BJ (cell line): ENCODE measurements around the gene ASCL2. TPM values are rescaled to one million over a fixed set of nuclear protein-coding genes. Genes with fewer than 3 reads are reported as not detected.

Experiments
- CTCF ChIA-PET: fragments of 350-600 bp; formaldehyde crosslinking; extraction: SDS; loops from one replicate; lab custom pipeline; 2021; ENCODE audit warnings: antibody characterized with exemption, inconsistent platforms; lab: Yijun Ruan, JAX
- POLR2A ChIA-PET: fragments of 300-600 bp; sonication (Branson Sonifier 250); formaldehyde crosslinking; extraction: SDS; loops from one replicate; lab custom pipeline; 2021; ENCODE audit warnings: antibody characterized with exemption; lab: Charles Lee
- DNase-seq: peaks from one replicate; pipeline ENCODE4 v3.0.0-alpha.2; 2011; ENCODE audit warnings: low read depth
- H3K27me3 ChIP-seq: 2 replicates; pipeline ENCODE4 v1.6.0; 2011; ENCODE audit warnings: low read length; ENCODE audit not compliant: control insufficient read depth, insufficient read depth
- H3K36me3 ChIP-seq: 2 replicates; pipeline ENCODE4 v1.5.1; 2011; ENCODE audit warnings: low read length; ENCODE audit not compliant: control insufficient read depth, insufficient read depth
- H3K4me3 ChIP-seq: 2 replicates; pipeline ENCODE4 v1.5.1; 2011; ENCODE audit warnings: low read depth, mild to moderate bottlenecking, control low read depth, low read length
- polyA plus RNA-seq: library from polyadenylated mRNA; depleted of rRNA; stranded (reverse); fragments of >200 nt; gene quantifications from 2 replicates; pipeline ENCODE4 v1.2.3, GENCODE V29; 2011
- TF ChIP-seq, protein P1 (sequence below): IDR thresholded peaks from 2 replicates; pipeline ENCODE4 v1.5.1; 2011; ENCODE audit warnings: low read depth, mild to moderate bottlenecking, control low read depth, inconsistent platforms, low read length, moderate library complexity; ENCODE audit not compliant: insufficient read depth

The ASCL2 gene
- polyA plus RNA-seq, 1 experiment: not detected

- TF ChIP-seq, protein P1, sequence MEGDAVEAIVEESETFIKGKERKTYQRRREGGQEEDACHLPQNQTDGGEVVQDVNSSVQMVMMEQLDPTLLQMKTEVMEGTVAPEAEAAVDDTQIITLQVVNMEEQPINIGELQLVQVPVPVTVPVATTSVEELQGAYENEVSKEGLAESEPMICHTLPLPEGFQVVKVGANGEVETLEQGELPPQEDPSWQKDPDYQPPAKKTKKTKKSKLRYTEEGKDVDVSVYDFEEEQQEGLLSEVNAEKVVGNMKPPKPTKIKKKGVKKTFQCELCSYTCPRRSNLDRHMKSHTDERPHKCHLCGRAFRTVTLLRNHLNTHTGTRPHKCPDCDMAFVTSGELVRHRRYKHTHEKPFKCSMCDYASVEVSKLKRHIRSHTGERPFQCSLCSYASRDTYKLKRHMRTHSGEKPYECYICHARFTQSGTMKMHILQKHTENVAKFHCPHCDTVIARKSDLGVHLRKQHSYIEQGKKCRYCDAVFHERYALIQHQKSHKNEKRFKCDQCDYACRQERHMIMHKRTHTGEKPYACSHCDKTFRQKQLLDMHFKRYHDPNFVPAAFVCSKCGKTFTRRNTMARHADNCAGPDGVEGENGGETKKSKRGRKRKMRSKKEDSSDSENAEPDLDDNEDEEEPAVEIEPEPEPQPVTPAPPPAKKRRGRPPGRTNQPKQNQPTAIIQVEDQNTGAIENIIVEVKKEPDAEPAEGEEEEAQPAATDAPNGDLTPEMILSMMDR: no peak
- Histone ChIP-seq H3K27me3 (peaks cover 3% of the 10 kb centered on the region; the same call in 1 of the 2 replicates), H3K4me3 (no peak overlapping the region), H3K36me3 (no peaks in the 10 kb centered on the region)
- DNase-seq: no peak
- ChIA-PET CTCF (interaction anchor here (1.5 kb wide), 1 partner anchor 190 kb away, joined by 7 read pairs; no protein-coding TSS in a partner anchor), POLR2A (no interaction called here)
Measured at GRCh38 chr11:2229713-2230297, 40.6 kb downstream of the ASCL2 start.

DNA sequence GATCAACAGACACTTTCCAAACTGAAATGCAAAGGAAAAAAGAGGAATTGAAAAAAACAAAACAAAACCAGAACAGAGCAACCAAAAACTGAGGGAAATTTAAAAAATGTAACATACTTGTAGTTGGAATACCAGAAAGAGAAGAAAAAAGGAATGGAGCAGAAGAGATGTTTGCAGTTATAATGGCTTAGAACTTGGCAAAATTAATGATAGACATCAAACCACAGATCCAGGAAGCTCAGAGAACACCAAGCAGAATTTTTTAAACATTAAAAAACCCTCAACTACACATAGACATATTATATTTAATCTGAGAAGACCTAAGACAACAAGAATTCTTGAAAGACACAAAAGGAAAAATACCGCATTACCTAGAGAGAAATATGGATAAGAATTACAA lies 46.1 kb downstream of the ASCL2 start:
- ChIA-PET POLR2A (no interaction called here), CTCF (interaction anchor here (2.7 kb wide), 1 partner anchor 197 kb away, joined by 10 read pairs; no protein-coding TSS in a partner anchor)
- Histone ChIP-seq H3K4me3 (no peak overlapping the region), H3K36me3 (no peaks in the 10 kb centered on the region), H3K27me3 (peaks cover 1% of the 10 kb centered on the region)
- no peak for DNase-seq
- TF ChIP-seq, protein P1: no peak

DNA sequence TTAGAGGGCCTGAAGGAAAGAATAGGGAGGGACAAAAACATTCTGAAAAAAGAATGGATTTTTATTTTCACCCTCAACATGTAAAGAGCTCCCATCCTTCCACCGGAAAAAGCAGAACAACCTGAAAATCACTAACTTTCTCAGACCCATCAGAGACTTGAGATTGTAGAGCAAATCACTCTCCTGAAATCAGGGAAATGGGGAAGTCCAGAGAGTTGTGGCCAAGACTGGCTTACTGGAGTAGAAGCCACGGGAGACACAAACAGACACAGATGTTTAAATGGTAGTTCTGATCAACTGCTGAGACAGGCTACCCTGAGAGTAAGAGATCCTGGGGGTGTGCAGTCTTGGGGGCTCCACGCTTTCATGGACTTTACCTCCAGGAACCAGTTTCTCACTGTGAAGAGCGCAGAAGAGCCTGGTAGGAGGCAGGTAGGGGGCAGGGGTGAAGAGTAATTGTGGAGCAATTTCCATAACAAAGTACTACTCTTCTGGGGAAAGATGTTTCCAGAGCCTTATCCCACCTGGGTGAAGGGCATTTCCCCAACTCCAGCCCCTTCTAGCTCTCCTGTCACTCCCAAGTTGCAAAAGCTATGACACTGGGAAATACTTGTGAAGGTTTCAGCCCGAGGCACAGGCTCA lies 47.1 kb downstream of the ASCL2 start:
- peaks cover 1% of the 10 kb centered on the region for H3K27me3 ChIP-seq
- no peak overlapping the region for H3K4me3 ChIP-seq
- DNase-seq: no peak
- ChIA-PET POLR2A (no interaction called here), CTCF (interaction anchor here (2.7 kb wide), 1 partner anchor 198 kb away, joined by 10 read pairs; no protein-coding TSS in a partner anchor)
- TF ChIP-seq, protein P1: no peak
- H3K36me3 ChIP-seq: no peaks in the 10 kb centered on the region

DNA sequence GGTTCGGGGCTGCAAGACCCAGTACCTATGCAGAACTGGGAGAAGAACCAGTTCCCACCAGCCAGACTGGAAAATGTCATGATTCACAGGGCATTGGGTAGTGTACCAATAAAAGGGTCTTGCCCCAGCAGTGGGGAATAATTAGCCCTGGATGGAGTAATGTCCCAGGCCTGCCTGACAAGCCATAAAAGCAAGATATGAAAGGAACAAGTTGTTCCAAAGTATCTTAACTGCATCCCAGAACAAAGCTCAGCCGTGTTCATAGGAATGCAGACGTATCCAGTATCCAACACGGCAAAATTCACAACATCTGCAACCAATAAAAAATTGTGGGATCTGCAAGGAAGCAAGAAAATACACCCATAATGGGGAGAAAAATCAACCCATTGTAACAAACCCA lies 47.9 kb downstream of the ASCL2 start:
- ChIA-PET CTCF (interaction anchor here (2.7 kb wide), 1 partner anchor 199 kb away, joined by 10 read pairs; no protein-coding TSS in a partner anchor), POLR2A (no interaction called here)
- Histone ChIP-seq H3K4me3 (no peak overlapping the region), H3K27me3 (peaks cover 1% of the 10 kb centered on the region), H3K36me3 (no peaks in the 10 kb centered on the region)
- TF ChIP-seq, protein P1: no peak
- DNase-seq: no peak

GRCh38 chr11:2221591-2221990 lies 48.8 kb downstream of the ASCL2 start:
- TF ChIP-seq, protein P1: no peak
- ChIA-PET POLR2A (no interaction called here), CTCF (interaction anchor here (2.7 kb wide), 1 partner anchor 199 kb away, joined by 10 read pairs; no protein-coding TSS in a partner anchor)
- H3K27me3 ChIP-seq: peaks cover 1% of the 10 kb centered on the region
- no peak overlapping the region for H3K4me3 ChIP-seq
- no peak for DNase-seq
- H3K36me3 ChIP-seq: no peaks in the 10 kb centered on the region
